PC-9 (cell line): ENCODE data around the gene STRIP2. TPM values are rescaled to one million over a fixed set of nuclear protein-coding genes. Genes with fewer than 3 reads are reported as not detected.
A peak's percentile ranks its signal among the peaks of the same experiment; 100 is the strongest.
"Not testable (repeated sequence)": the region's sequence is repeated elsewhere in the genome, so short reads cannot be mapped to it uniquely, and the experiment has no call there.

Experiments used
- BruUV-seq: library from RNA; stranded (reverse); fragments of 400-500 nt; replicated peaks from 2 replicates; lab custom pipeline; 2021; lab: Mats Ljungman, UMichigan
- CTCF ChIA-PET: fragments of 300-600 bp; sonication (Branson Sonifier 250); formaldehyde crosslinking; loops from one replicate; lab custom pipeline; 2022; ENCODE audit warnings: antibody characterized with exemption; lab: Charles Lee
- POLR2A ChIA-PET: fragments of 300-600 bp; sonication (Branson Sonifier 250); formaldehyde crosslinking; loops from one replicate; lab custom pipeline; 2022; ENCODE audit warnings: antibody characterized with exemption; ENCODE audit not compliant: unreplicated experiment; lab: Charles Lee
- DNase-seq, 2 experiments: peaks; one replicate each; pipeline versions ENCODE4 v3.0.0 to v3.0.0-alpha.2; 2015 to 2022; ENCODE audit warnings: mixed read lengths in 1 of 2
- H2AFZ ChIP-seq: fragments of 200-600 bp; sonication (generic); 2 replicates; pipeline ENCODE4 v1.8.1; 2017; ENCODE audit warnings: antibody characterized with exemption
- H3F3A ChIP-seq: fragments of 200-600 bp; sonication (generic); 2 replicates; pipeline ENCODE4 v1.8.1; 2017; ENCODE audit warnings: antibody characterized with exemption, mild to moderate bottlenecking, low read depth; ENCODE audit not compliant: insufficient read depth
- H3K27ac ChIP-seq: fragments of 200-600 bp; sonication (generic); 2 replicates; pipeline ENCODE4 v1.6.1; 2016; ENCODE audit warnings: mixed run types
- H3K27me3 ChIP-seq: fragments of 200-600 bp; sonication (generic); 2 replicates; pipeline ENCODE4 v1.6.1; 2016; ENCODE audit warnings: low read depth, mixed run types; ENCODE audit not compliant: insufficient read depth
- H3K36me3 ChIP-seq: fragments of 200-600 bp; sonication (generic); 2 replicates; pipeline ENCODE4 v1.6.1; 2016; ENCODE audit warnings: low read depth, mixed run types
- H3K4me1 ChIP-seq: fragments of 200-600 bp; sonication (generic); replicated peaks from 2 replicates; pipeline ENCODE4 v1.6.1; 2016; ENCODE audit warnings: mixed run types; ENCODE audit not compliant: insufficient read depth
- H3K4me2 ChIP-seq: fragments of 200-600 bp; sonication (generic); 2 replicates; pipeline ENCODE4 v1.6.1; 2017; ENCODE audit warnings: mixed run types
- H3K4me3 ChIP-seq: fragments of 200-600 bp; sonication (generic); 2 replicates; pipeline ENCODE4 v1.6.1; 2016; ENCODE audit warnings: mixed run types
- H3K79me2 ChIP-seq: fragments of 200-600 bp; sonication (generic); 2 replicates; pipeline ENCODE4 v1.6.1; 2017; ENCODE audit warnings: low read depth, mixed run types
- H3K9me2 ChIP-seq: fragments of 200-600 bp; sonication (generic); 2 replicates; pipeline ENCODE4 v1.8.1; 2017; ENCODE audit warnings: mild to moderate bottlenecking; ENCODE audit not compliant: insufficient read depth
- H3K9me3 ChIP-seq: fragments of 200-600 bp; sonication (generic); 2 replicates; pipeline ENCODE4 v1.8.1; 2016; ENCODE audit warnings: low read depth; ENCODE audit not compliant: insufficient read depth
- H4K20me1 ChIP-seq: fragments of 200-600 bp; sonication (generic); 2 replicates; pipeline ENCODE4 v1.8.1; 2017; ENCODE audit not compliant: insufficient read depth
- CTCF ChIP-seq: fragments of 200-600 bp; sonication (generic); conservative IDR thresholded peaks from 2 replicates; pipeline ENCODE4 v1.6.1; 2017; ENCODE audit warnings: mixed run types, antibody characterized with exemption, mild to moderate bottlenecking, moderate library complexity
- EZH2 ChIP-seq: fragments of 200-600 bp; sonication (generic); IDR thresholded peaks from 2 replicates; pipeline ENCODE4 v1.8.0; 2017; ENCODE audit warnings: antibody characterized with exemption, low read depth
- intact Hi-C: fragments of 100-400 bp; cut with micrococcal nuclease; formaldehyde crosslinking; loops from one replicate; pipeline ENCODE4 v1.10.0; 2022; ENCODE audit not compliant: unreplicated experiment
- total RNA-seq: library from RNA; stranded (reverse); gene quantifications from 2 replicates; pipeline ENCODE4 v1.2.3, GENCODE V29; 2021

STRIP2 gene
- total RNA-seq, 1 experiment from 2014 or later: 9.5 TPM

- H4K20me1 ChIP-seq, intact Hi-C loops, H3K27ac ChIP-seq, H2AFZ ChIP-seq, CTCF ChIA-PET, POLR2A ChIA-PET, BruUV-seq, DNase-seq, H3K4me3 ChIP-seq, H3K79me2 ChIP-seq, H3K27me3 ChIP-seq, H3K4me2 ChIP-seq, H3K9me2 ChIP-seq: not testable (repeated sequence)
- Histone ChIP-seq H3K4me1 (peaks cover 24% of the 10 kb centered on the region), H3K9me3 (peaks cover 14% of the 10 kb centered on the region; the same call in 1 of the 2 replicates), H3K36me3 (peaks cover 43% of the 10 kb centered on the region), H3F3A (peaks cover 19% of the 10 kb centered on the region)
Observed at GRCh38 chr7:129448608-129449007, 14.4 kb downstream of the STRIP2 start.

GRCh38 chr7:129450295-129450694, 16.1 kb downstream of the STRIP2 start:
- no peak overlapping the region for H3K27ac ChIP-seq
- peaks cover 14% of the 10 kb centered on the region; the same call in 1 of the 2 replicates for H3K9me3 ChIP-seq
- ChIA-PET POLR2A (interaction anchor here (0.7 kb wide), 1 partner anchor 11 kb away, joined by 4 read pairs; no protein-coding TSS in a partner anchor), CTCF (interaction anchor here (0.5 to 0.6 kb wide), 2 partner anchors 42 to 436 kb away, joined by 3 read pairs; no protein-coding TSS in a partner anchor)
- H3K4me3 ChIP-seq: no peak overlapping the region
- H3K79me2 ChIP-seq: no peaks in the 10 kb centered on the region
- no peak overlapping the region for H3K4me2 ChIP-seq
- peaks cover 41% of the 10 kb centered on the region for H3K4me1 ChIP-seq
- no peaks in the 10 kb centered on the region for H3K9me2 ChIP-seq
- no peak for DNase-seq
- no TSS peak for BruUV-seq
- TF ChIP-seq CTCF (no peak), EZH2 (no peak)
- H4K20me1 ChIP-seq: no peaks in the 10 kb centered on the region
- H3K36me3 ChIP-seq: peaks cover 30% of the 10 kb centered on the region
- no peak overlapping the region for H2AFZ ChIP-seq
- intact Hi-C loops: no loop called here
- H3F3A ChIP-seq: peaks cover 34% of the 10 kb centered on the region
- H3K27me3 ChIP-seq: no peaks in the 10 kb centered on the region

- H3K9me2 ChIP-seq: no peaks in the 10 kb centered on the region
- peak overlapping the region; percentile 68 for H3K4me2 ChIP-seq
- peaks cover 10% of the 10 kb centered on the region; the same call in 1 of the 2 replicates for H3K9me3 ChIP-seq
- ChIA-PET POLR2A (interaction anchor here (0.6 kb wide), 1 partner anchor 753 kb away, joined by 4 read pairs; the partner anchor contains the start of gene TMEM209), CTCF (no interaction called here)
- H3K4me3 ChIP-seq: no peak overlapping the region
- H3K79me2 ChIP-seq: no peaks in the 10 kb centered on the region
- no peaks in the 10 kb centered on the region for H4K20me1 ChIP-seq
- peak overlapping the region; percentile 95 for H3K27ac ChIP-seq
- H2AFZ ChIP-seq: no peak overlapping the region
- H3K36me3 ChIP-seq: peaks cover 41% of the 10 kb centered on the region
- no peaks in the 10 kb centered on the region for H3K27me3 ChIP-seq
- TSS peak; percentile 22 for BruUV-seq
- H3K4me1 ChIP-seq: peaks cover 46% of the 10 kb centered on the region
- DNase-seq: peak; percentile 23 to 78
- TF ChIP-seq EZH2: no peak
- no peak for TF ChIP-seq CTCF
- intact Hi-C loops: no loop called here
- H3F3A ChIP-seq: peaks cover 36% of the 10 kb centered on the region
Observed at GRCh38 chr7:129452589-129453231, 18.5 kb downstream of the STRIP2 start.
